HG03103 (cell line): ENCODE measurements around the gene COL27A1.

Experiments
- ATAC-seq: cut with Tn5 transposase; IDR thresholded peaks from one replicate; pipeline ENCODE4 v1.9.1; 2021; ENCODE audit warnings: low read depth; ENCODE audit not compliant: unreplicated experiment

The COL27A1 gene

GRCh38 chr9:114281473-114282103 is 126.3 kb downstream of the COL27A1 start:
- ATAC-seq: no peak

DNA sequence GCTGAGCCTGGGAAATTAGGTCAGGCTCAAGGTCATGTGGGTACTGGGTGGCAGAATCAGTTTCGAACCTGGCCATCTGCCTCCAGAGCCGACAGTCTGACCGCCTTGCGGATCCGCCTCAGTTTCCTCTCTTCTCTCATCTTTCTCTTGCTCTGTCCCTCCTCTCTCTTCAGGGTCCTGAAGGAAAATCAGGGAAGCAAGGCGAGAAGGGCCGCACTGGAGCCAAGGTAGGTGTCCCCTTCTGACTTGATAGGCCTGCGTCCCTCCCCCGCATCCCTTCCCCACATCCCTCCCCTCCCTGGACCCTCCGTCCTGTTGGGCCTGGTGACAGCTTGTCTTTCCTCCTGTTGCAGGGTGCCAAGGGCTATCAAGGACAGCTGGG is 126.8 kb downstream of the COL27A1 start:
- no peak for ATAC-seq

DNA sequence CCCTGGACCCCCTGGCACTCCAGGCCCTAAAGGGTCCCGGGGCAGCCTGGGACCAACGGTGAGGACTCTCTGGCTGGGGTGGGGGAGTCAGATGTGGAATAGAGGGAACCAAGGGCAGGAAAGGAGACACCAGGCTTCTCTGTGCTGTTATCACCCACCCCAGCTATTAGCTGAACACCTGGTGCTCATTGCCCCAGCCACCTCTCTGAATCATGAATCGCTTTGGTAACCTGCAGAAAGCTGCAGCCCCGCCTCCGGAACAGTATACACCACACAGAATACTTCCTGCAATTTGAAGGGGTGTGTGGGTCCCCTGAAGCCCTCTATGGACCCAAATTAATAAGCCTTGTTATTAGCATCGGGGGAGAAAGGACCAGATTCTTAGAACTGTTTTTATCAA is 127.2 kb downstream of the COL27A1 start:
- ATAC-seq: no peak

- ATAC-seq: no peak
Observed at GRCh38 chr9:114282926-114283325, 127.6 kb downstream of the COL27A1 start.

DNA sequence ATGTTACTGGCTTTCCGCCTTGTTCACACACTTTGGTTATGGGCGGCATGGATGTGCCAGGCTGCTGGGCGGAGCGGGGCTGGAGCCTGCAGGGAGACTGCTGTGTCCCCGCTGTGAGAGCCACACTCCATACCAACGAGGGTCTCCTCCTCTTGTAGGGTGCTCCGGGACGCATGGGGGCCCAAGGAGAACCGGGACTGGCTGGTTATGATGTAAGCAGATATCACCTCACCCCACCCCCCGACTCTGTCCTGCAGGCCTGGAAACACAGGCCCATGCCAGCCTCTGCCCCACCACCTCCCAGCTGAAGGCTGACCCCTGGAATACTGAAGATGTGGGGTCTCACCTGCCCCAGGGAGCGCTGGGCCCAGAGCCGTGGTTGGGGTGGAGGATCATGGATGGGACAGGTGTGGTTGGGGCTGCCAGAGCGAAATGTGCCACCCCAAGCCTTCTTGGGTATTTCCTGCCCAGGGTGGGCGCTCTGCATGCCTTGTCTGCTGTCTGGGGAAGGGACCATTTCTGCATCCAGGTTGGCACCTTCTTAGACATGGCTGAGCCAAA is 128.3 kb downstream of the COL27A1 start:
- no peak for ATAC-seq

- no peak for ATAC-seq
Observed at GRCh38 chr9:114284316-114285060, 129.2 kb downstream of the COL27A1 start.

GRCh38 chr9:114285166-114285867 is 130.0 kb downstream of the COL27A1 start:
- no peak for ATAC-seq

- ATAC-seq: no peak
Observed at GRCh38 chr9:114286146-114286679, 130.9 kb downstream of the COL27A1 start.

DNA sequence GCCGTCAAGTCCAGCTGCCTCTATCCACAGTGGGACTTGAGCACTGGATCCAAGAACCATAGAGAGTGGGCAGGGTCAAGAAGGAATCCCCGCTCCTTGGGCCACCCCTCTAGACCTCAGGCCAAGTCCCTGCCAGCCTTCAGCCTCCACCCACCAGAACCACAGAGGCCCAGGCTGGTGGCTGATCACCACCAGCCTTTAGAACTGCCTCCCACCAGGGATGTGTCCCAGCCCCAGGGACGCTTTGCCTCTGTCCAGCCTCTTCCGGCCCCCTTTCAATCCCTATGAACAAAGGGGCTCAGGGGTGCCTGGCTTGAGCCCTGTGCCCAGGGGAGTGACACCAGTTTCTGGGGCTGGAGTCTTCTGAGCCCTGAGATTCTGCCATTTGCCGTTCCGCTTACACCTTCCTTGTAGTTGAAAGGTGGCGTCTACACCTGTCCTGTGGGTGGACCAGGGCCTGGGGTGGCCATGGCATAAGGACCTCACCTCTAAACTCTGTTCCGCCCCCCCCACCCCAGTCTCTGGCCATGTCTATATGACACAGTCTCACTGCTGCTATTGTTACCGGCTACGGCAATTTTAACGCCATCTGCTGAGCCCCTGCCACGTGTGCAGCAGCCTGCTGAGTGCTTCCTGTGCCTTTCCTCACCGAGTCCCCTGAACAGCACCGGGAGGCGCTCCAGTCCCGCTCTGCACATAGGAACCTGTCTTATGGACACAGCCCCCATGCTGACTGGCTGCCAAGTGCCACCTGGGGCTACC is 131.8 kb downstream of the COL27A1 start:
- ATAC-seq: no peak

- no peak for ATAC-seq
Observed at GRCh38 chr9:114287763-114288192, 132.4 kb downstream of the COL27A1 start.

DNA sequence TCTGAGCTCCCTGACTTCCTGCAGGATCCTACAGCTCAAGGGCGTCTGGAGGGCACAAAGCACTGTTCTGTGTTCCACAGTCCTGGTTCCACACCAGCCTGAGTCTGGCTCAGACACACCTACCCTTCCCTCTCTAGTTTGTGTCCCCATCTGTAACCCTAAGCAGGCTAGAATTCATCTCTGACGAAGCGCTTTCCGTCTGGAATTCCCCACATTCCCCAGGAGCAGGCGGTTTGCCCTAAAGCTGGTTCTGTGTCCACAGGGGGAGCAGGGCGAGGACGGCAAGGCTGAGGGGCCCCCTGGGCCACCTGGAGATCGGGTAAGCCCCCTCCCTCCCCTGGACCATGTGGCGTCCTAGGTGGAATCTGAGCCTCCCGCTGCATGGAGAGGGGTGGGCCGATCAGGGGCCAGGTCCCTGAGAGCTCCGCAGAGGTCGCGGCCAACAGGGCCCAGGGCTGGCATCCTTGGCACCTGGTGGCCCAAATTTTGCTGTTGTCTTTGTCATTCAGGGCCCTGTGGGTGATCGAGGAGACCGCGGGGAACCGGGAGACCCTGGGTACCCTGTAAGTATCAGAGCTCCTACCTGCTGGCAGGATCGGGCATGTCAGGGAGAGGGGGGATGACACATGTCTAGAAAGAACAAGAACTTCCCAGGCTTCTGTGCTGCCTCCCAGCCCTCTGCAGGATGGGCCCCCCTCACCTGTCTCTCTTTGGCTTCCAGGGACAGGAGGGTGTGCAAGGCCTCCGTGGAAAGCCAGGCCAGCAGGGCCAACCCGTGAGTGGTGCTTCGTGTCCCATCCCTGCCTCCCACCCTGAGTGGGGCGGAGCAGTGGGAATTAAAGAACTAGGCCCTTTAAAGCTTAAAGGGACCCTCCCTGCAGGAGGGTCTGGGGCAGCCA is 133.1 kb downstream of the COL27A1 start:
- no peak for ATAC-seq

GRCh38 chr9:114289106-114289505 is 133.8 kb downstream of the COL27A1 start:
- ATAC-seq: no peak

DNA sequence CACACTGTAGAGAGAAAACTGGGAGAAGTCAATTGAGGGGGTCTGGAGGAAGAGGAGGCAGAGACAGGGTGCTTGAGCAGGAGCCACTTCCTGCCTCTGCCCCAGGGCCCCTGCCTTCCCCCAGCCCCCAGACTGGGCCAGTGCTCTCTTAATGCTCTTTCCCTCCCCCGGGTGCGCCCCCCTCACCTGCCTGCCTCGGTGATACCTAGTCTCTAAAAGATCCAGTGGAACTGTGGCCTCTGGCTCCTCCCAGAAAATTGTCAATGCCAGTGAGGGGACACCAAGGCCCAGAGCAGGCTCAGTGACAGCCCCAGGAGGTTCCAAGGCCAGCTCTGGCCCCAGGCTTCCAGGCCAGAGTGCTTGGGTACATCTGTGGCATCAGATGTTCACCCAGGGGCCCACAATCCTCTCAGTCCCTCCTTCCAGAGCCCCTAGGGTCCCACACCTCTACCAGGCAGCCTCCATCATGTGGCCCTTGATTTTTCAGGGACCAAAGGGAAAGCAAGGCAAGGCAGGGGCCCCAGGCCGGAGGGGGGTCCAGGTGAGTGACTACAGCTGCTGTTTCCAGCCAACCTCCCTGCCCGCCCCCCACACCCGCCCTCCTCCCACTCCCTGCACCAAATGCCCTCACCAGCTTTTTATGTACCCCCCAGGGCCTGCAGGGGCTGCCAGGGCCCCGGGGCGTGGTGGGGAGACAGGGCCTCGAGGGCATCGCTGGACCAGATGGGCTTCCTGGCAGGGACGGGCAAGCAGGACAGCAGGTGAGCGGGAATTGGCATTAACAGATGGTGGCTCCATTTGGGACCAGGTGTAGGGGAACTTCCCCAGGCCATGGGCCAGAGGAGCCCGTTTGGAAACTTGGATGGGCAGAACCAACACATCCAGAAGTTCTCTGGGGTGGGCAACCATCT is 134.5 kb downstream of the COL27A1 start:
- ATAC-seq: no peak

DNA sequence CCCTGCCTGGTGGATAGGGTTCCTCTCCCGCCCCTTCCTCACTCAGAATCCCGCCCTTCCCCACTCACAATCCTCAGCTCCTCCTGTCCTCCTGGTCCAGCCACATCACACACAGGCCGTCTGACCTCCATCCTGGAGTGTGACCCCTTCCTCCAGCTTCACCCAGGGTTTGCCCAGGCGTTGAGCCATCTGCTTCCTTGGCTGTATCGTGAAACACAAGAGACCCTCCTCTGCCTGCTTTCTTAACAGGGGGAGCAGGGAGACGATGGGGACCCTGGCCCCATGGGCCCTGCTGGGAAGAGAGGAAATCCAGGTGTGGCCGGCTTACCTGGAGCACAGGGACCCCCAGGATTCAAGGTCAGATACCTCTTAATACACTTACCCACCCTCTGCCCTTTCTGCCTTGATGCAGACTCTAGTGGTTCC is 135.2 kb downstream of the COL27A1 start:
- no peak for ATAC-seq

GRCh38 chr9:114291064-114291474 is 135.7 kb downstream of the COL27A1 start:
- no peak for ATAC-seq

- ATAC-seq: no peak
Observed at GRCh38 chr9:114291886-114292590, 136.7 kb downstream of the COL27A1 start.

DNA sequence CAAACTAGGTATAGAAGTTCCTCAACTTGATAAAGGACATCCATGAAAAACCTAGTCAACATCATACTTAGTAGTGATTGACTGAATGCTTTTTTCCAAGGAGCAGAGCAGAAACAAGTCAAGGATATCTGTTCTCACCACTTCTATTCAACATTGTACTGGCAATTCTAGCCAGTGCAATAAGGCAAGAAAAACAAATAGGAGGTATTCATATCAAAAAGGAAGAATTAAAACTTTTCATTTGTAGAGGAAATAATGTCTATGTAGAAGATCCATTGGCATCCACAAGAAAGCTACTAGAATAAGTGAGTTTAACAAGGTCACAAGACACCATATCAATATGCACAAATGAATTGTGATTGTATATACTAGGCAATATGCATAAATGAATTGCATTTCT is 139.3 kb downstream of the COL27A1 start:
- ATAC-seq: no peak

DNA sequence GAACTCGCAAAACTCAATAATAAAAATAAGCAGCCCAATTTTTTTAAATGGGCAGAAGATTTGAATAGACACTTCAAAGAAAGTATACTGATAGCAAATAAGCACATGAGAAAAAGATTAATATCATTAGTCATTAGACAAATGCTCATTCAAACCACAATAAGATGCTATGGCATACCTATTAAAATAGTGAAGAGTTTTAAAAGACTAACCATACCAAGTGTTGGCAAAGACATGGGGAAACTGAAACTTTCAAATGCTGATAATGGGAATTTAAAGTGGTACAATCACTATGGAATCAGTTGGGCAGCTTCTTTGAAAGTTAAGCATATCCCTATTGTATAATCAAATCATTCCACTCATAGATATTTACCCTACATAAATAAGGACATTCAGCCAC is 141.0 kb downstream of the COL27A1 start:
- no peak for ATAC-seq
